K562 (cell line): ENCODE results near the gene FAM117A. TPM values are rescaled to one million over a fixed set of nuclear protein-coding genes. Genes with fewer than 3 reads are reported as not detected.

Experiments
- ARID1B ChIP-seq: fragments of 450-650 bp; IDR thresholded peaks from 2 replicates; pipeline ENCODE4 v1.6.1; 2016; ENCODE audit warnings: antibody characterized with exemption, mild to moderate bottlenecking, inconsistent platforms
- BACH1 ChIP-seq: fragments of 200-800 bp; sonication (Bioruptor generic); IDR thresholded peaks from 2 replicates; pipeline ENCODE4 v1.6.1; 2016; ENCODE audit warnings: missing genetic modification characterization, missing compliant biosample characterization
- CBFA2T2 ChIP-seq: fragments of 450-650 bp; conservative IDR thresholded peaks from 2 replicates; pipeline ENCODE4 v1.6.1; 2017; ENCODE audit warnings: mild to moderate bottlenecking
- CCNT2 ChIP-seq: IDR thresholded peaks from 2 replicates; pipeline ENCODE4 v1.6.1; 2011; ENCODE audit warnings: borderline replicate concordance, low read depth, mild to moderate bottlenecking, moderate library complexity, mixed read lengths, low read length; ENCODE audit not compliant: insufficient read length; ENCODE audit errors: extremely low read depth
- CTBP1 ChIP-seq: fragments of 450-650 bp; IDR thresholded peaks from 2 replicates; pipeline ENCODE4 v1.6.1; 2016; ENCODE audit warnings: borderline replicate concordance
- EP300 ChIP-seq: IDR thresholded peaks from 2 replicates; pipeline ENCODE4 v1.6.1; 2012; ENCODE audit warnings: low read length, improper control_type of control experiment
- FUS ChIP-seq: fragments of 200-400 bp; formaldehyde crosslinking; optimal IDR thresholded peaks from 2 replicates; pipeline ENCODE3; 2017; ENCODE audit warnings: low read depth, low read length
- GTF2E2 ChIP-seq: fragments of 200-800 bp; sonication (Bioruptor generic); IDR thresholded peaks from 2 replicates; pipeline ENCODE4 v1.6.1; 2016; ENCODE audit warnings: missing genetic modification characterization, missing compliant biosample characterization
- HEY1 ChIP-seq: fragments of 250-450 bp; sonication (Bioruptor Pico); IDR thresholded peaks from 2 replicates; pipeline ENCODE4 v1.5.0; 2020; ENCODE audit warnings: mild to moderate bottlenecking, moderate library complexity, borderline replicate concordance
- IFI16 ChIP-seq: fragments of 250-450 bp; sonication (Bioruptor Pico); IDR thresholded peaks from 2 replicates; pipeline ENCODE4 v2.1.2; 2022; ENCODE audit warnings: mild to moderate bottlenecking, inconsistent platforms
- KDM1A ChIP-seq, 2 experiments: fragments of 450-650 bp; IDR thresholded peaks; 2 replicates each; pipeline ENCODE4 v1.6.1; 2016; ENCODE audit warnings: mild to moderate bottlenecking in 2 of 2
- MAZ ChIP-seq, 2 experiments: fragments of 450-650 bp in 1 of 2; sonication (generic) in 1 of 2; formaldehyde crosslinking; IDR thresholded peaks in 1 of 2; conservative IDR thresholded peaks in 1 of 2; 2 replicates each; pipeline versions ENCODE4 v1.4.0 to v1.5.0; 2020; ENCODE audit warnings: mild to moderate bottlenecking in 1 of 2, missing genetic modification reagents in 1 of 2
- MXI1 ChIP-seq: IDR thresholded peaks from 2 replicates; pipeline ENCODE4 v1.6.1; 2011; ENCODE audit warnings: low read depth, mild to moderate bottlenecking, improper control_type of control experiment, low read length
- PCBP1 ChIP-seq: fragments of 200-400 bp; formaldehyde crosslinking; IDR thresholded peaks from 2 replicates; pipeline ENCODE4 v1.6.1; 2018; ENCODE audit warnings: mild to moderate bottlenecking, low read depth, low read length; ENCODE audit not compliant: poor library complexity, severe bottlenecking
- PML ChIP-seq: IDR thresholded peaks from 2 replicates; pipeline ENCODE4 v1.6.1; 2012; ENCODE audit warnings: low read length, inconsistent platforms
- RREB1 ChIP-seq: fragments of 250-450 bp; sonication (Bioruptor Pico); IDR thresholded peaks from 2 replicates; pipeline ENCODE4 v1.4.0; 2020
- SMARCA4 ChIP-seq: fragments of 450-650 bp; IDR thresholded peaks from 2 replicates; pipeline ENCODE4 v1.6.1; 2016
- SP1 ChIP-seq: sonication (generic); formaldehyde crosslinking; IDR thresholded peaks from 2 replicates; pipeline ENCODE4 v1.8.1; 2022; ENCODE audit warnings: mild to moderate bottlenecking, missing genetic modification reagents
- STAT5A ChIP-seq: IDR thresholded peaks from 2 replicates; pipeline ENCODE4 v1.6.1; 2012; ENCODE audit warnings: low read length, inconsistent platforms, borderline replicate concordance
- TEAD4 ChIP-seq, 2 experiments: sonication (generic) in 1 of 2; formaldehyde crosslinking in 1 of 2; IDR thresholded peaks; 2 replicates each; pipeline versions ENCODE4 v1.6.1 to v1.8.0; 2012 to 2022; ENCODE audit warnings: borderline replicate concordance in 1 of 2, inconsistent platforms in 1 of 2, low read length in 1 of 2, mild to moderate bottlenecking in 1 of 2, missing genetic modification reagents in 1 of 2
- TFAP4 ChIP-seq: sonication (generic); formaldehyde crosslinking; IDR thresholded peaks from 2 replicates; pipeline ENCODE4 v1.8.0; 2022; ENCODE audit warnings: missing genetic modification reagents, mild to moderate bottlenecking, moderate library complexity, borderline replicate concordance
- ZNF644 ChIP-seq: fragments of 200-800 bp; sonication (Bioruptor generic); IDR thresholded peaks from 2 replicates; pipeline ENCODE4 v1.6.1; 2016; ENCODE audit warnings: low read depth, missing genetic modification characterization, missing compliant biosample characterization
- ZNF766 ChIP-seq: fragments of 200-800 bp; sonication (Bioruptor generic); conservative IDR thresholded peaks from 2 replicates; pipeline ENCODE4 v1.6.1; 2016; ENCODE audit warnings: missing genetic modification characterization, missing compliant biosample characterization
- polyA plus RNA-seq, 8 experiments: library from polyadenylated mRNA; depleted of rRNA in 4 of 8; stranded (reverse) in 5 of 8; unstranded in 3 of 8; fragments of >200 nt; fragmentation: Nextera tagmentation in 2 of 8; fragmentation: Illumina TruSeq in 1 of 8; extraction: Ambion mirVana in 2 of 8; extraction: Trizol in 1 of 8; gene quantifications; 2 replicates each; pipeline versions ENCODE4 v1.2.1 to v1.2.3, GENCODE V29; 2011 to 2014; ENCODE audit warnings: inconsistent platforms in 1 of 8, missing spikeins in 1 of 8
- total RNA-seq, 7 experiments: library from RNA; depleted of rRNA in 6 of 7; stranded (reverse); fragments of >200 nt in 6 of 7; fragmentation: Illumina TruSeq in 2 of 7; extraction: Trizol in 2 of 7; gene quantifications; 2 replicates each; pipeline versions ENCODE4 v1.2.1 to v1.2.3, GENCODE V29; 2011 to 2021; ENCODE audit warnings: low replicate concordance in 1 of 7

The FAM117A gene
- total and polyA plus RNA-seq, 9 of the 15 experiments (the other 6 are each of a cell fraction or from before 2014, with no cell fraction given), result 3.1 to 79.7 (median 36.6) TPM

GRCh38 chr17:49742166-49742638 lies 21.7 kb downstream of the FAM117A start (continued):
- TF ChIP-seq RREB1 (CRISPR knock-in tag) (no peak), KDM1A (IDR thresholded peaks at IDR 0.05) (peak; percentile 76 to 82; a peak in 3 of 4 replicates), EP300 (peak; percentile 91), CBFA2T2 (0 out of 2 replicates have a peak, but pooled peaks have one; percentile 10), ZNF766 (CRISPR knock-in tag) (peak; percentile 70; the same call in 1 of the 2 replicates), ARID1B (peak; percentile 74), ZNF644 (tag) (peak; percentile 71), PML (no peak), TEAD4 (IDR thresholded peaks at IDR 0.05; ENCODE audit: low read length) (peak; percentile 73), TEAD4 (CRISPR knock-in tag; IDR thresholded peaks at IDR 0.05; ENCODE audit: borderline replicate concordance) (no peak), IFI16 (no peak), MAZ (CRISPR knock-in tag; conservative IDR thresholded peaks at IDR 0.05 in 1 of 2, IDR thresholded peaks at IDR 0.05 in 1 of 2) (peak in 1 of 2 experiments; percentile 28; a peak in 2 of 4 replicates), MXI1 (no peak), HEY1 (CRISPR knock-in tag) (no peak), CTBP1 (peak; percentile 51; the same call in 1 of the 2 replicates), STAT5A (peak; percentile 65), SP1 (CRISPR knock-in tag) (0 out of 2 replicates have a peak, but pooled peaks have one; percentile 11), FUS (peak; percentile 30), BACH1 (tag) (peak; percentile 30; the same call in 1 of the 2 replicates), SMARCA4 (peak; percentile 78), CCNT2 (peak; percentile 41), GTF2E2 (0 out of 2 replicates have a peak, but pooled peaks have one; percentile 25), TFAP4 (CRISPR knock-in tag) (no peak), PCBP1 (no peak)
